Measurements from ENCODE around the gene CD81.

GRCh38 chr11:2366276-2366675 lies 10.8 kb upstream of the CD81 start:
- TF ChIP-seq CTCF (IDR thresholded peaks at IDR 0.05) (no peak), POLR2AphosphoS5 (IDR thresholded peaks at IDR 0.05) (no peak), EP300 (IDR thresholded peaks at IDR 0.05) (no peak)

Data from upper lobe of left lung (tissue), 4 donors.